Measurements from ENCODE around the gene SH3RF3.

SH3RF3 gene

DNA sequence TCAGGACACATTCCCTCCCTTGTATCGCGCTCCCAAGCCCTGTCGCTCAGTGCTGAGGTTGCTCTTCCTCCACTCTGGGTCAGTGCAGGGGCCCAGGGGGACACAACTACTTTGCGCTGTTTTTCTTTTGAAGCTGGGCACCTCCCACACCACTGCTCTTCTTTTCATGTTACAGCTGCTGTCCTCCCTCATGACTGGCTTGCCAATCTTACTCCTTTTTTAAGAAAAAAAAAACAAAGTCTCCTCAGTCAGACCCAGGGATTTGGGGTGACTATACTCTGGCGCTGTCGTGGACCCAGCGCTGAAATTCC lies 264.6 kb downstream of the SH3RF3 start:
- DNase-seq (ENCODE audit: low spot score), result no peak
- Histone ChIP-seq H2AK5ac (ENCODE audit: low read depth, low read length) (no peak overlapping the region), H4K91ac (ENCODE audit: low read depth, low read length, poor library complexity) (no peak overlapping the region), H3K27ac (replicated peaks; ENCODE audit: low read length) (no peak overlapping the region), H3K9ac (ENCODE audit: low read depth, low read length, poor library complexity) (no peak overlapping the region), H3K4me2 (ENCODE audit: insufficient read depth, low read length, poor library complexity, severe bottlenecking) (no peak overlapping the region), H3K36me3 (replicated peaks in 1 of 2; ENCODE audit: control insufficient read depth in 2 of 2, insufficient read depth in 2 of 2, low read length in 2 of 2) (no peaks in the 10 kb centered on the region), H3K27me3 (ENCODE audit: control insufficient read depth in 3 of 3, insufficient read depth in 3 of 3, low read depth in 1 of 3, low read length in 3 of 3) (peaks cover 0 to 37% (median 0%) of the 10 kb centered on the region in 3 experiments), H3K14ac (ENCODE audit: low read length) (no peak overlapping the region), H2BK15ac (ENCODE audit: low read length) (no peak overlapping the region), H3K18ac (ENCODE audit: low read length) (peak overlapping the region; percentile 24), H2BK120ac (ENCODE audit: low read depth, low read length) (no peak overlapping the region), H3K79me1 (ENCODE audit: low read depth, low read length) (no peaks in the 10 kb centered on the region), H2AFZ (ENCODE audit: low read length) (no peak overlapping the region), H3K4me1 (ENCODE audit: control insufficient read depth in 2 of 2, insufficient read depth in 1 of 2, low read depth in 1 of 2, low read length in 2 of 2) (peaks cover 8 to 14% of the 10 kb centered on the region in 2 donors), H2BK12ac (ENCODE audit: low read length) (no peak overlapping the region), H3K9me3 (replicated peaks in 1 of 2; ENCODE audit: control insufficient read depth in 2 of 2, insufficient read depth in 1 of 2, low read depth in 1 of 2, low read length in 2 of 2) (no peaks in the 10 kb centered on the region), H3K4ac (ENCODE audit: low read length) (no peak overlapping the region), H4K8ac (ENCODE audit: low read depth, low read length) (no peak overlapping the region), H3K4me3 (ENCODE audit: low read length in 2 of 2) (no peak overlapping the region), H2BK5ac (ENCODE audit: low read length) (no peak overlapping the region), H3K23ac (ENCODE audit: low read depth, low read length, poor library complexity) (no peak overlapping the region)
- no CpG with 5 or more reads among the region's 7 CpGs for WGBS, 2 donors (ENCODE audit: extremely low coverage in 2 of 2, insufficient read length in 2 of 2, insufficient replicate concordance in 1 of 2)

DNA sequence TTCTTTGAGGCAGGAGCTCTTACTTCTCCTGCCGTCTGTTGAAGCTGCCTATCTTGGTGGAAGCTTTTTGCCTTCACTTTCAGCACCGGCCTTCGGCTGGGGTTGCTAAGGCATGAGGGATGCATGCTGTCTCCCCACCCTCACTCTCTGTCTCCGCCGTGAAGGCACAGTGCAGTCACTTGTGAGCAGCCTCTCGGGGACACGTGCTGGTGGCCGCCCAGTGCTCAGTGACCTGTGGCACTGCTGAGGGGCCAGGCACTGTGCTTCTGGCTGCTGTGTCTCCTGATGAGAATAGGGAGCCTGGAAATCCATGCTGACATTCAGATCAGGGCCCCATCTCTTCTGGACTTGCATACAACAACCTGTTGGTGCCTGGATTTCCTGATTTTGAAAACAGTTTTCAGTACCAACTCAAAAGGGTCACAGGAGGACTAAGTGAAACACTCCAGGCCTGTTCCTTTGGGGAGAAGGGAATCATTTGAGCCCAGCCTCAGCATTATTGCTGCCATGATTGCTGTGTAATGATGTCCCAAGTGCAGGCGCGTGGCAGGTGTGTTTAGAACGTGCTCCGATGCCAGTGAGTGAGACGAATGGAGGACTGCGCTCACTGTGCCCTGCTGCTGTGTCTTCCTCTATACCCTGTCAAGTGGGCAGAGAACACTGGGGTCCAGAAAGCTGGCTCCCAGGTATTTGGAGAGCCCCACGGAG lies 266.6 kb downstream of the SH3RF3 start:
- H3K23ac ChIP-seq (ENCODE audit: low read depth, low read length, poor library complexity), result peak overlapping the region; percentile 19
- peak overlapping the region; percentile 10 for H2BK12ac ChIP-seq (ENCODE audit: low read length)
- peaks cover 0 to 27% (median 0%) of the 10 kb centered on the region in 3 experiments for H3K27me3 ChIP-seq (ENCODE audit: control insufficient read depth in 3 of 3, insufficient read depth in 3 of 3, low read depth in 1 of 3, low read length in 3 of 3)
- H3K9ac ChIP-seq (ENCODE audit: low read depth, low read length, poor library complexity), result peak overlapping the region; percentile 26
- H2BK15ac ChIP-seq (ENCODE audit: low read length), result peak overlapping the region; percentile 45
- H3K14ac ChIP-seq (ENCODE audit: low read length), result no peak overlapping the region
- H4K8ac ChIP-seq (ENCODE audit: low read depth, low read length), result no peak overlapping the region
- H3K9me3 ChIP-seq (replicated peaks in 1 of 2; ENCODE audit: control insufficient read depth in 2 of 2, insufficient read depth in 1 of 2, low read depth in 1 of 2, low read length in 2 of 2), result peaks cover 0 to 3% of the 10 kb centered on the region in 2 donors
- peaks cover 6% of the 10 kb centered on the region in 2 donors for H3K4me1 ChIP-seq (ENCODE audit: control insufficient read depth in 2 of 2, insufficient read depth in 1 of 2, low read depth in 1 of 2, low read length in 2 of 2)
- peak overlapping the region; percentile 30 for H3K18ac ChIP-seq (ENCODE audit: low read length)
- H3K4me3 ChIP-seq (ENCODE audit: low read length in 2 of 2), result no peak overlapping the region
- no peaks in the 10 kb centered on the region for H3K36me3 ChIP-seq (replicated peaks in 1 of 2; ENCODE audit: control insufficient read depth in 2 of 2, insufficient read depth in 2 of 2, low read length in 2 of 2)
- H3K79me1 ChIP-seq (ENCODE audit: low read depth, low read length), result peaks cover 2% of the 10 kb centered on the region
- H2BK120ac ChIP-seq (ENCODE audit: low read depth, low read length), result no peak overlapping the region
- H2AFZ ChIP-seq (ENCODE audit: low read length), result no peak overlapping the region
- no peak overlapping the region for H4K91ac ChIP-seq (ENCODE audit: low read depth, low read length, poor library complexity)
- H2BK5ac ChIP-seq (ENCODE audit: low read length), result no peak overlapping the region
- DNase-seq (ENCODE audit: low spot score), result no peak
- no peak overlapping the region for H2AK5ac ChIP-seq (ENCODE audit: low read depth, low read length)
- H3K4ac ChIP-seq (ENCODE audit: low read length), result no peak overlapping the region
- H3K4me2 ChIP-seq (ENCODE audit: insufficient read depth, low read length, poor library complexity, severe bottlenecking), result no peak overlapping the region
- no CpG with 5 or more reads among the region's 15 CpGs for WGBS, 2 donors (ENCODE audit: extremely low coverage in 2 of 2, insufficient read length in 2 of 2, insufficient replicate concordance in 1 of 2)
- H3K27ac ChIP-seq (replicated peaks; ENCODE audit: low read length), result no peak overlapping the region

DNA sequence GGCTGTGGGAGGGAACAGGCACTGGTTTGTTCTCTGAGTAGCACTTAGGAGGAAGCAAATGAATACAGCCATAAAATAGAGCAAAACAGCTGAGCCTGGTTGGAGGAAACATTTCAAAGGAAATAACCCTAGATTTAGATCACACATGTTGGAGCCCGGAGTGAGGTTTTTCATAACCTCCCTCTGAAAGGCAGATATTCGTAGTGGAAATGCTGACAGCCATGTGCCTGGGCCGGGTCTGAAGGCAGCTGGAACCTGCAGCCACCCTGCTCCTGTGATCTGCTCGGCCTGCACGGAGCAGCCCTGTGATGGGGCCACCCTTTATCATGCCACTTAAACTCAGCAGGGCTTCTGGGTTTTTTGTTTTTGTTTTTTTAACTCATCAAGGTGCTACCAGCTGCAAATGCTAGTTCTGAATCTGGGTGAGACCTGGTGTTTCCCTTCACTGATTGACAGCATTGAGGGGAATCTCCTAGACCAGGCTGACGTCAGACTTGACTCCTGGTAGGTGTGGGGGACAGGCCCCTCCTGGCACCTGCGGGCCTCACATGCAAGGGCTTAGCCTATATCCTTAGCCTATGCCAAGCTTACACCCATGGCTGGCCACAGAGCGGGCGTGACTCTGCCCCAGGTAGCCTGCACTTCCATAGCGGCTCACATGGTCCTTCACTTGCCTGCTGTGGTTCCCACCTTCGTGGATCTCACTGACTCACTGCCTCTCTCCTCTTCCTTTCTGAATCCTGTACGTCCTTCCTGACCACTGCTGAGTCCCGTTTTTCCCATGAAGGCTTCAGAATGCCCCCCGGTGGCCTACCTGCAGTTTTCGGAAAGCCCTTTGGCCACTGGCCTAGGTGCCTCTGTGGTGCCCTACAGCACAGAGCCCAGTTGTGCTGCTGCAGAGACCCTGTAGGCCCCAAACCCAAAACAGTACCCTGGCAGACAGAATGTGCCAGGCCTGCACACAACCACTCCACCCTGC lies 267.5 kb downstream of the SH3RF3 start:
- no peak overlapping the region for H3K14ac ChIP-seq (ENCODE audit: low read length)

DNA sequence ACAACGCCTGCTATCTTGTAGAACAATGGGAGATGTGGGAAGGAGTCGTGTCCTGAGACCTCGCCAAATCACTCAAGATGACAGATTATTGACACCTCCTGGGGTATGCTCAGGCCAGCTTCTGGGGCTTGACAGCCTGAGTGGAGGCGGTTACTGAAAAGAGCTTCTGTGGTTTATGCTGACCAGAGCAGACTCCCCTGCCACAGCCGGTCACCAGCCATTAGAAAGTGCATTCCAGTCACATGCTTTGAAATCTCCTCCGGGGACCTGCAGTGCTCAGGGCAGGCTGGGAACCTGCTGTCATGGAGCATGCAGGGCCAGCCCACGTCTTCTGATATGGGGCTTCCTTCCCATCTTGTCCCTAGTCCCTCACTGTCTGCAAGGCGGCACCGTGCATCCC lies 268.9 kb downstream of the SH3RF3 start:
- no peak overlapping the region for H3K14ac ChIP-seq (ENCODE audit: low read length)
- no peak for DNase-seq (ENCODE audit: low spot score)
- H2BK5ac ChIP-seq (ENCODE audit: low read length), result no peak overlapping the region
- H3K4me2 ChIP-seq (ENCODE audit: insufficient read depth, low read length, poor library complexity, severe bottlenecking), result no peak overlapping the region
- H2AFZ ChIP-seq (ENCODE audit: low read length), result no peak overlapping the region
- H4K8ac ChIP-seq (ENCODE audit: low read depth, low read length), result no peak overlapping the region
- no peak overlapping the region for H3K27ac ChIP-seq (replicated peaks; ENCODE audit: low read length)
- H3K79me1 ChIP-seq (ENCODE audit: low read depth, low read length), result peaks cover 2% of the 10 kb centered on the region
- no peak overlapping the region for H3K18ac ChIP-seq (ENCODE audit: low read length)
- WGBS, 2 donors (ENCODE audit: extremely low coverage in 2 of 2, insufficient read length in 2 of 2, insufficient replicate concordance in 1 of 2), result no CpG with 5 or more reads among the region's 9 CpGs
- H2AK5ac ChIP-seq (ENCODE audit: low read depth, low read length), result no peak overlapping the region
- peaks cover 0 to 3% of the 10 kb centered on the region in 2 donors for H3K9me3 ChIP-seq (replicated peaks in 1 of 2; ENCODE audit: control insufficient read depth in 2 of 2, insufficient read depth in 1 of 2, low read depth in 1 of 2, low read length in 2 of 2)
- H3K23ac ChIP-seq (ENCODE audit: low read depth, low read length, poor library complexity), result no peak overlapping the region
- no peak overlapping the region for H2BK12ac ChIP-seq (ENCODE audit: low read length)
- H3K27me3 ChIP-seq (ENCODE audit: control insufficient read depth in 3 of 3, insufficient read depth in 3 of 3, low read depth in 1 of 3, low read length in 3 of 3), result peaks cover 0 to 27% (median 0%) of the 10 kb centered on the region in 3 experiments
- H2BK15ac ChIP-seq (ENCODE audit: low read length), result no peak overlapping the region
- peaks cover 6 to 7% of the 10 kb centered on the region in 2 donors for H3K4me1 ChIP-seq (ENCODE audit: control insufficient read depth in 2 of 2, insufficient read depth in 1 of 2, low read depth in 1 of 2, low read length in 2 of 2)
- no peak overlapping the region for H4K91ac ChIP-seq (ENCODE audit: low read depth, low read length, poor library complexity)
- no peak overlapping the region for H3K4me3 ChIP-seq (ENCODE audit: low read length in 2 of 2)
- no peak overlapping the region for H3K4ac ChIP-seq (ENCODE audit: low read length)
- no peak overlapping the region for H3K9ac ChIP-seq (ENCODE audit: low read depth, low read length, poor library complexity)
- H2BK120ac ChIP-seq (ENCODE audit: low read depth, low read length), result no peak overlapping the region
- no peaks in the 10 kb centered on the region for H3K36me3 ChIP-seq (replicated peaks in 1 of 2; ENCODE audit: control insufficient read depth in 2 of 2, insufficient read depth in 2 of 2, low read length in 2 of 2)

More for the DNA sequence above, 267.5 kb downstream of the SH3RF3 start:
- Histone ChIP-seq H3K4me2 (ENCODE audit: insufficient read depth, low read length, poor library complexity, severe bottlenecking) (no peak overlapping the region), H3K4ac (ENCODE audit: low read length) (no peak overlapping the region), H3K18ac (ENCODE audit: low read length) (peak overlapping the region; percentile 26), H2BK12ac (ENCODE audit: low read length) (no peak overlapping the region), H3K79me1 (ENCODE audit: low read depth, low read length) (peaks cover 2% of the 10 kb centered on the region), H3K27ac (replicated peaks; ENCODE audit: low read length) (no peak overlapping the region), H3K9ac (ENCODE audit: low read depth, low read length, poor library complexity) (peak overlapping the region; percentile 45), H3K9me3 (replicated peaks in 1 of 2; ENCODE audit: control insufficient read depth in 2 of 2, insufficient read depth in 1 of 2, low read depth in 1 of 2, low read length in 2 of 2) (peaks cover 0 to 3% of the 10 kb centered on the region in 2 donors), H4K91ac (ENCODE audit: low read depth, low read length, poor library complexity) (no peak overlapping the region), H3K4me1 (ENCODE audit: control insufficient read depth in 2 of 2, insufficient read depth in 1 of 2, low read depth in 1 of 2, low read length in 2 of 2) (peaks cover 6% of the 10 kb centered on the region in 2 donors), H2AK5ac (ENCODE audit: low read depth, low read length) (no peak overlapping the region), H2BK120ac (ENCODE audit: low read depth, low read length) (no peak overlapping the region), H3K23ac (ENCODE audit: low read depth, low read length, poor library complexity) (peak overlapping the region; percentile 70), H3K4me3 (ENCODE audit: low read length in 2 of 2) (no peak overlapping the region), H3K36me3 (replicated peaks in 1 of 2; ENCODE audit: control insufficient read depth in 2 of 2, insufficient read depth in 2 of 2, low read length in 2 of 2) (no peaks in the 10 kb centered on the region), H2BK15ac (ENCODE audit: low read length) (no peak overlapping the region), H4K8ac (ENCODE audit: low read depth, low read length) (no peak overlapping the region), H3K27me3 (ENCODE audit: control insufficient read depth in 3 of 3, insufficient read depth in 3 of 3, low read depth in 1 of 3, low read length in 3 of 3) (peaks cover 0 to 24% (median 0%) of the 10 kb centered on the region in 3 experiments), H2AFZ (ENCODE audit: low read length) (no peak overlapping the region), H2BK5ac (ENCODE audit: low read length) (no peak overlapping the region)
- no peak for DNase-seq (ENCODE audit: low spot score)
- WGBS, 2 donors (ENCODE audit: extremely low coverage in 2 of 2, insufficient read length in 2 of 2, insufficient replicate concordance in 1 of 2), result no CpG with 5 or more reads among the region's 15 CpGs
